HCT116 (cell line): ENCODE results near the gene RASA2. TPM values are rescaled to one million over a fixed set of nuclear protein-coding genes. Genes with fewer than 3 reads are reported as not detected.

ENCODE experiments used
- ATAC-seq: fragments of 200-7000 bp; cut with Tn5 transposase; 2 replicates; pipeline ENCODE4 v1.9.1; 2020; ENCODE audit warnings: mild to moderate bottlenecking, moderate library complexity
- BruUV-seq: library from RNA; stranded (reverse); fragments of 400-500 nt; replicated peaks from 2 replicates; lab custom pipeline; 2021; lab: Mats Ljungman, UMichigan
- CTCF ChIA-PET: fragments of 300-600 bp; sonication (Branson Sonifier 250); formaldehyde crosslinking; loops from one replicate; lab custom pipeline; 2021; ENCODE audit warnings: antibody characterized with exemption; lab: Charles Lee
- POLR2A ChIA-PET: fragments of 300-600, 350-600 bp; sonication (Branson Sonifier 250); formaldehyde crosslinking; loops from one replicate; lab custom pipeline; 2021; ENCODE audit warnings: antibody characterized with exemption; lab: Charles Lee
- RAD21 ChIA-PET, 2 experiments: fragments of 300-600 bp; sonication (Branson Sonifier 250); formaldehyde crosslinking; loops; one replicate each; lab custom pipeline; 2023; ENCODE audit warnings: low total read pairs in 2 of 2; ENCODE audit not compliant: uncharacterized antibody in 2 of 2, unreplicated experiment in 2 of 2, low non-redundant PET in 1 of 2; lab: Charles Lee
- DNase-seq: peaks from one replicate; pipeline ENCODE4 v3.0.0-alpha.2; 2010; ENCODE audit warnings: low read depth, low spot score
- H2AFZ ChIP-seq: fragments of 200-600 bp; shearing (Covaris generic), sonication (generic); 2 replicates; pipeline ENCODE4 v1.6.1; 2017; ENCODE audit warnings: low read depth, mixed run types, mixed read lengths, antibody characterized with exemption, low read length; ENCODE audit not compliant: poor library complexity, severe bottlenecking
- H3K27ac ChIP-seq: 2 replicates; pipeline ENCODE4 v1.5.1; 2012; ENCODE audit warnings: low read depth, low read length
- H3K27me3 ChIP-seq: fragments of 200-600 bp; sonication (generic); 2 replicates; pipeline ENCODE4 v1.6.1; 2016; ENCODE audit warnings: mixed run types, low read length, mixed read lengths; ENCODE audit not compliant: insufficient read depth
- H3K36me3 ChIP-seq, 2 experiments: fragments of 200-500 bp in 1 of 2; fragments of 200-600 bp in 1 of 2; sonication (Bioruptor generic) in 1 of 2; sonication (generic) in 1 of 2; 2 replicates each; pipeline versions ENCODE4 v1.5.1 to v1.6.1; 2014 to 2016; ENCODE audit warnings: low read length in 2 of 2, inconsistent platforms in 1 of 2, mixed read lengths in 1 of 2, mixed run types in 1 of 2; ENCODE audit not compliant: insufficient read depth in 2 of 2, control insufficient read depth in 1 of 2
- H3K4me1 ChIP-seq, 2 experiments: fragments of 200-600 bp in 1 of 2; sonication (generic) in 1 of 2; 2 replicates each; pipeline versions ENCODE4 v1.5.1 to v1.6.1; 2012 to 2017; ENCODE audit warnings: low read length in 2 of 2, inconsistent platforms in 1 of 2, mild to moderate bottlenecking in 1 of 2, mixed read lengths in 1 of 2, mixed run types in 1 of 2, moderate library complexity in 1 of 2; ENCODE audit not compliant: insufficient read depth in 2 of 2, control insufficient read depth in 1 of 2
- H3K4me2 ChIP-seq: fragments of 200-600 bp; sonication (generic); 2 replicates; pipeline ENCODE4 v1.6.1; 2017; ENCODE audit warnings: mixed run types, low read length, mixed read lengths
- H3K4me3 ChIP-seq, 2 experiments: fragments of 200-600 bp in 1 of 2; sonication (generic) in 1 of 2; replicated peaks in 1 of 2; 2 replicates each; pipeline ENCODE4 v1.5.1; 2011 to 2016; ENCODE audit warnings: low read length in 2 of 2, control low read depth in 1 of 2, low read depth in 1 of 2, mild to moderate bottlenecking in 1 of 2, mixed read lengths in 1 of 2, mixed run types in 1 of 2
- H3K79me2 ChIP-seq: fragments of 200-600 bp; sonication (generic); 2 replicates; pipeline ENCODE4 v1.6.1; 2017; ENCODE audit warnings: mild to moderate bottlenecking, mixed run types, low read length, moderate library complexity, mixed read lengths; ENCODE audit not compliant: insufficient read depth
- H3K9ac ChIP-seq: fragments of 200-600 bp; sonication (generic); 2 replicates; pipeline ENCODE4 v1.6.1; 2016; ENCODE audit warnings: low read length, mixed read lengths
- H3K9me2 ChIP-seq: fragments of 200-600 bp; sonication (generic), shearing (Covaris generic); 2 replicates; pipeline ENCODE4 v1.6.1; 2017; ENCODE audit warnings: mixed run types, mild to moderate bottlenecking, moderate library complexity; ENCODE audit not compliant: insufficient read depth
- H3K9me3 ChIP-seq, 2 experiments: fragments of 200-500 bp in 1 of 2; fragments of 200-600 bp in 1 of 2; sonication (Bioruptor generic) in 1 of 2; sonication (generic) in 1 of 2; 2 replicates each; pipeline ENCODE4 v1.6.1; 2014 to 2017; ENCODE audit warnings: low read length in 2 of 2, mixed read lengths in 2 of 2, inconsistent platforms in 1 of 2, low read depth in 1 of 2, mild to moderate bottlenecking in 1 of 2, mixed run types in 1 of 2, moderate library complexity in 1 of 2; ENCODE audit not compliant: control insufficient read depth in 1 of 2, insufficient read depth in 1 of 2
- H4K20me1 ChIP-seq: fragments of 200-600 bp; sonication (generic), shearing (Covaris generic); 2 replicates; pipeline ENCODE4 v1.6.1; 2017; ENCODE audit warnings: mixed run types, mild to moderate bottlenecking, moderate library complexity; ENCODE audit not compliant: insufficient read depth
- CEBPB ChIP-seq: IDR thresholded peaks from 2 replicates; pipeline ENCODE4 v1.6.1; 2012; ENCODE audit warnings: low read depth
- CTCF ChIP-seq, 3 experiments: fragments of 200-600 bp in 1 of 3; sonication (generic) in 1 of 3; IDR thresholded peaks in 2 of 3; conservative IDR thresholded peaks in 1 of 3; 2 replicates each; pipeline ENCODE4 v1.5.1; 2012 to 2017; ENCODE audit warnings: low read depth in 2 of 3, low read length in 2 of 3, antibody characterized with exemption in 1 of 3, borderline replicate concordance in 1 of 3, control low read depth in 1 of 3, mild to moderate bottlenecking in 1 of 3, mixed read lengths in 1 of 3, mixed run types in 1 of 3, moderate library complexity in 1 of 3; ENCODE audit not compliant: insufficient read depth in 1 of 3
- EGR1 ChIP-seq: IDR thresholded peaks from 2 replicates; pipeline ENCODE4 v1.6.1; 2012; ENCODE audit warnings: low read depth
- EZH2 ChIP-seq: fragments of 200-600 bp; sonication (generic); IDR thresholded peaks from 2 replicates; pipeline ENCODE4 v1.6.1; 2017; ENCODE audit warnings: antibody characterized with exemption, mixed run types
- JUND ChIP-seq: IDR thresholded peaks from 2 replicates; pipeline ENCODE4 v1.6.1; 2012
- MAX ChIP-seq: IDR thresholded peaks from 2 replicates; pipeline ENCODE4 v1.6.1; 2012
- POLR2AphosphoS5 ChIP-seq: IDR thresholded peaks from 2 replicates; pipeline ENCODE4 v1.6.1; 2011; ENCODE audit warnings: mild to moderate bottlenecking, low read depth, low read length, moderate library complexity
- RAD21 ChIP-seq: IDR thresholded peaks from 2 replicates; pipeline ENCODE4 v1.6.1; 2012; ENCODE audit warnings: low read depth, mild to moderate bottlenecking
- REST ChIP-seq: IDR thresholded peaks from 2 replicates; pipeline ENCODE4 v1.6.1; 2012; ENCODE audit warnings: low read depth
- SIN3A ChIP-seq: IDR thresholded peaks from 2 replicates; pipeline ENCODE4 v1.6.1; 2012; ENCODE audit warnings: low read depth
- SRF ChIP-seq: IDR thresholded peaks from 2 replicates; pipeline ENCODE4 v1.6.1; 2012; ENCODE audit warnings: low read depth
- TCF7L2 ChIP-seq: IDR thresholded peaks from 2 replicates; pipeline ENCODE4 v1.7.0; 2011; ENCODE audit warnings: borderline replicate concordance, inconsistent platforms; ENCODE audit not compliant: insufficient read depth, insufficient read length; ENCODE audit errors: extremely low read depth
- YY1 ChIP-seq: IDR thresholded peaks from 2 replicates; pipeline ENCODE4 v1.6.1; 2011; ENCODE audit warnings: low read length, low read depth, moderate library complexity, mild to moderate bottlenecking; ENCODE audit not compliant: insufficient replicate concordance; ENCODE audit errors: extremely low read depth
- ZBTB33 ChIP-seq: IDR thresholded peaks from 2 replicates; pipeline ENCODE4 v1.6.1; 2011; ENCODE audit warnings: mild to moderate bottlenecking, low read length, moderate library complexity; ENCODE audit not compliant: insufficient replicate concordance; ENCODE audit errors: extremely low read depth
- ZFX ChIP-seq: fragments of 450-650 bp; IDR thresholded peaks from 2 replicates; pipeline ENCODE4 v1.6.1; 2017
- ZNF274 ChIP-seq: fragments of 200-500 bp; sonication (Bioruptor generic); IDR thresholded peaks from 2 replicates; pipeline ENCODE4 v1.6.1; 2014; ENCODE audit warnings: mild to moderate bottlenecking, low read depth, low read length, inconsistent platforms
- intact Hi-C: fragments of 100-400 bp; cut with micrococcal nuclease; formaldehyde crosslinking; loops from 2 replicates; pipeline ENCODE4 v1.10.0; 2022
- total RNA-seq: library from RNA; stranded (reverse); gene quantifications from one replicate; pipeline ENCODE4 v1.2.1, GENCODE V29; 2021; ENCODE audit not compliant: unreplicated experiment

Gene RASA2
- total RNA-seq, 1 experiment from 2014 or later = 12.8 TPM

- no peak for TF ChIP-seq YY1
- TF ChIP-seq RAD21 = no peak
- no peak for TF ChIP-seq POLR2AphosphoS5
- no peak for TF ChIP-seq TCF7L2
- no peak for TF ChIP-seq ZNF274
- TF ChIP-seq, all 23 proteins: peak for 0
Observed at GRCh38 chr3:141530415-141530768, 43.6 kb downstream of the RASA2 start (continued).

GRCh38 chr3:141532609-141533008 lies 45.8 kb downstream of the RASA2 start:
- Histone ChIP-seq H3K9me2 (no peaks in the 10 kb centered on the region), H3K9ac (no peak overlapping the region), H2AFZ (no peak overlapping the region), H3K79me2 (no peaks in the 10 kb centered on the region), H3K4me3 (no peak overlapping the region), H3K9me3 (no peaks in the 10 kb centered on the region), H4K20me1 (no peaks in the 10 kb centered on the region), H3K36me3 (peaks cover 0 to 7% of the 10 kb centered on the region in 2 experiments; a peak in 1 of 4 replicates), H3K4me2 (no peak overlapping the region), H3K27ac (no peak overlapping the region), H3K27me3 (no peaks in the 10 kb centered on the region), H3K4me1 (peaks cover 3 to 8% of the 10 kb centered on the region in 2 experiments; a peak in 1 of 4 replicates)
- DNase-seq = no peak
- RAD21 ChIA-PET = no interaction called here
- CTCF ChIA-PET = no interaction called here
- TF ChIP-seq CEBPB = no peak
- TF ChIP-seq SRF = no peak
- TF ChIP-seq EGR1 = no peak
- TF ChIP-seq JUND = no peak
- no peak for TF ChIP-seq ZFX
- TF ChIP-seq ZBTB33 = no peak
- no peak for TF ChIP-seq MAX
- TF ChIP-seq EZH2 = no peak
- TF ChIP-seq REST = no peak
- no peak for TF ChIP-seq TCF7L2
- no peak for TF ChIP-seq ZNF274
- TF ChIP-seq RAD21 = no peak
- no peak for TF ChIP-seq CTCF (IDR thresholded peaks at IDR 0.05 in 2 of 3, conservative IDR thresholded peaks at IDR 0.05 in 1 of 3; ENCODE audit: borderline replicate concordance in 1 of 3, insufficient read depth in 1 of 3, low read depth in 2 of 3, low read length in 2 of 3)
- TF ChIP-seq SIN3A = no peak
- intact Hi-C loops = no loop called here
- POLR2A ChIA-PET = no interaction called here
- no TSS peak for BruUV-seq
- ATAC-seq = no peak
